Mammary epithelial cell (primary cell): ENCODE results near the gene ABCD2.

Experiments used
- EZH2 ChIP-seq: IDR thresholded peaks from 2 replicates; pipeline ENCODE4 v1.6.1; 2012; ENCODE audit warnings: low read length, inconsistent platforms, borderline replicate concordance
- TF ChIP-seq, protein P1 (sequence below), 2 donors: IDR thresholded peaks in 1 of 2; conservative IDR thresholded peaks in 1 of 2; 2 replicates each; pipeline ENCODE4 v1.5.1; 2011 to 2012; ENCODE audit warnings: inconsistent platforms in 2 of 2, low read length in 2 of 2, mild to moderate bottlenecking in 2 of 2, control low read depth in 1 of 2, low read depth in 1 of 2; ENCODE audit not compliant: insufficient read depth in 1 of 2; ENCODE audit errors: extremely low read depth in 1 of 2

DNA sequence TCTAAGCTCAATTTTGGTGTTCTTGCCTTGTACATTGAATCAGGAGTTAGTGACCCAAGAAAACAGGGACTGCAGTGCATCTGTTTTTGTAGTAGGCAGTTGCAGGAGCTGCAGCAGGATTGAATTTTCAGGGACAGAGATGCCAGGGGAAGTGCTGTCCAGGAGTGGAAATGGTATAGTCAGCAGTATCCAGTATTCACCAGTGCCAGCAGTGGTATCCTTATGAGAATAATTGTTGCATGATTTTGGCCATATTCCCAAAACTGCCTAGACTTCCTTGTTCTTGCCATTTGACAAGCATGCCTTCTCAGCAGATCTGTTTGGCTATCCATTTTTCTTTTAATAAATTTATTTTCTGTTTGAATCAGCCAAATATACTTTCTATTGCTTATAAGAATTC is 18.6 kb upstream of the ABCD2 start:
- TF ChIP-seq, protein P1, sequence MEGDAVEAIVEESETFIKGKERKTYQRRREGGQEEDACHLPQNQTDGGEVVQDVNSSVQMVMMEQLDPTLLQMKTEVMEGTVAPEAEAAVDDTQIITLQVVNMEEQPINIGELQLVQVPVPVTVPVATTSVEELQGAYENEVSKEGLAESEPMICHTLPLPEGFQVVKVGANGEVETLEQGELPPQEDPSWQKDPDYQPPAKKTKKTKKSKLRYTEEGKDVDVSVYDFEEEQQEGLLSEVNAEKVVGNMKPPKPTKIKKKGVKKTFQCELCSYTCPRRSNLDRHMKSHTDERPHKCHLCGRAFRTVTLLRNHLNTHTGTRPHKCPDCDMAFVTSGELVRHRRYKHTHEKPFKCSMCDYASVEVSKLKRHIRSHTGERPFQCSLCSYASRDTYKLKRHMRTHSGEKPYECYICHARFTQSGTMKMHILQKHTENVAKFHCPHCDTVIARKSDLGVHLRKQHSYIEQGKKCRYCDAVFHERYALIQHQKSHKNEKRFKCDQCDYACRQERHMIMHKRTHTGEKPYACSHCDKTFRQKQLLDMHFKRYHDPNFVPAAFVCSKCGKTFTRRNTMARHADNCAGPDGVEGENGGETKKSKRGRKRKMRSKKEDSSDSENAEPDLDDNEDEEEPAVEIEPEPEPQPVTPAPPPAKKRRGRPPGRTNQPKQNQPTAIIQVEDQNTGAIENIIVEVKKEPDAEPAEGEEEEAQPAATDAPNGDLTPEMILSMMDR (conservative IDR thresholded peaks at IDR 0.05 in 1 of 2, IDR thresholded peaks at IDR 0.05 in 1 of 2; ENCODE audit: extremely low read depth in 1 of 2, insufficient read depth in 1 of 2, low read depth in 1 of 2, low read length in 2 of 2): no peak
- TF ChIP-seq EZH2: no peak
